Liver (tissue), 9 donors: ENCODE data around the gene JAKMIP2. TPM values are rescaled to one million over a fixed set of nuclear protein-coding genes. Genes with fewer than 3 reads are reported as not detected.

Source experiments
- DNase-seq: peaks from one replicate; pipeline ENCODE4 v3.0.0-alpha.2; 2017; ENCODE audit warnings: low spot score
- H3K27ac ChIP-seq, 2 donors: one replicate each; pipeline ENCODE4 v1.7.0; 2013; ENCODE audit warnings: inconsistent platforms in 2 of 2, low read length in 2 of 2, control low read depth in 1 of 2, low read depth in 1 of 2, mild to moderate bottlenecking in 1 of 2
- H3K27me3 ChIP-seq, 4 donors: one replicate each; pipeline versions ENCODE4 v1.6.1 to v1.7.0; 2013; ENCODE audit warnings: low read length in 3 of 4, inconsistent platforms in 1 of 4, mild to moderate bottlenecking in 1 of 4, moderate library complexity in 1 of 4; ENCODE audit not compliant: control insufficient read depth in 4 of 4, insufficient read depth in 4 of 4
- H3K36me3 ChIP-seq, 4 donors: one replicate each; pipeline versions ENCODE4 v1.6.1 to v1.7.0; 2013; ENCODE audit warnings: low read length in 3 of 4, mild to moderate bottlenecking in 3 of 4, low read depth in 1 of 4, moderate library complexity in 1 of 4; ENCODE audit not compliant: control insufficient read depth in 4 of 4, insufficient read depth in 3 of 4
- H3K4me1 ChIP-seq, 4 donors: one replicate each; pipeline versions ENCODE4 v1.6.1 to v1.7.0; 2013; ENCODE audit warnings: low read length in 3 of 4, mild to moderate bottlenecking in 3 of 4, moderate library complexity in 1 of 4; ENCODE audit not compliant: control insufficient read depth in 4 of 4, insufficient read depth in 4 of 4
- H3K4me3 ChIP-seq, 3 donors: one replicate each; pipeline versions ENCODE4 v1.6.1 to v1.7.0; 2013; ENCODE audit warnings: low read length in 3 of 3, control low read depth in 1 of 3, low read depth in 1 of 3, mild to moderate bottlenecking in 1 of 3
- H3K9ac ChIP-seq, 2 donors: one replicate each; pipeline ENCODE4 v1.7.0; 2013; ENCODE audit warnings: low read length in 2 of 2, mild to moderate bottlenecking in 2 of 2, moderate library complexity in 2 of 2, control low read depth in 1 of 2, low read depth in 1 of 2
- H3K9me3 ChIP-seq, 4 donors: one replicate each; pipeline versions ENCODE4 v1.6.1 to v1.7.0; 2013; ENCODE audit warnings: low read length in 3 of 4; ENCODE audit not compliant: control insufficient read depth in 4 of 4
- EGR1 ChIP-seq, 2 donors: IDR thresholded peaks; 2 replicates each; pipeline ENCODE4 v1.6.1; 2016 to 2018; ENCODE audit warnings: antibody characterized with exemption in 2 of 2, low read depth in 2 of 2
- FOXA1 ChIP-seq: IDR thresholded peaks from 2 replicates; pipeline ENCODE4 v1.6.1; 2016; ENCODE audit warnings: antibody characterized with exemption
- FOXA2 ChIP-seq: IDR thresholded peaks from 2 replicates; pipeline ENCODE4 v1.6.1; 2016; ENCODE audit warnings: antibody characterized with exemption
- GABPA ChIP-seq, 2 donors: IDR thresholded peaks in 1 of 2; conservative IDR thresholded peaks in 1 of 2; 2 replicates each; pipeline ENCODE4 v1.6.1; 2016; ENCODE audit warnings: antibody characterized with exemption in 2 of 2, mild to moderate bottlenecking in 1 of 2, moderate library complexity in 1 of 2
- HNF4A ChIP-seq, 2 donors: conservative IDR thresholded peaks; 2 replicates each; pipeline ENCODE4 v1.6.1; 2016; ENCODE audit warnings: antibody characterized with exemption in 2 of 2, mild to moderate bottlenecking in 2 of 2
- MAX ChIP-seq: IDR thresholded peaks from 2 replicates; pipeline ENCODE4 v1.6.1; 2016; ENCODE audit warnings: antibody characterized with exemption
- NR2F2 ChIP-seq: IDR thresholded peaks from 2 replicates; pipeline ENCODE4 v1.6.1; 2016; ENCODE audit warnings: antibody characterized with exemption
- RAD21 ChIP-seq, 2 donors: IDR thresholded peaks; 2 replicates each; pipeline ENCODE4 v1.6.1; 2016; ENCODE audit warnings: antibody characterized with exemption in 2 of 2, mild to moderate bottlenecking in 2 of 2
- REST ChIP-seq: IDR thresholded peaks from 2 replicates; pipeline ENCODE4 v1.6.1; 2016; ENCODE audit warnings: antibody characterized with exemption, mild to moderate bottlenecking
- WGBS: extraction: QIAGEN DNeasy Blood & Tissue Kit; methylation state at CpG from one replicate; pipeline ENCODE4 v1.1.7; 2013; 5-methylcytosine and 5-hydroxymethylcytosine counted together
- polyA plus RNA-seq, 2 donors: library from polyadenylated mRNA; stranded (reverse) in 1 of 2; unstranded in 1 of 2; fragments of 200-250 nt in 1 of 2; fragments of >200 nt in 1 of 2; fragmentation: Nextera tagmentation in 1 of 2; extraction: Ambion mirVana in 1 of 2; gene quantifications; one replicate each; pipeline versions ENCODE4 v1.2.1 to v1.2.3, GENCODE V29; 2013 to 2015
- total RNA-seq, 2 donors: library from RNA; depleted of rRNA; stranded (reverse); fragments of >200 nt; gene quantifications; one replicate each; pipeline ENCODE4 v1.2.3, GENCODE V29; 2014
- TF ChIP-seq, protein P1 (sequence below): IDR thresholded peaks from 2 replicates; pipeline ENCODE4 v1.6.1; 2016; ENCODE audit warnings: antibody characterized with exemption
- donor health status: healthy.
- donor health status: healthy.
- donor health status: healthy.
- donor health status: healthy.
- donor health status: healthy.

Gene JAKMIP2
- total and polyA plus RNA-seq, 4 donors, result 0.06 to 0.38 (median 0.24) TPM

- H3K36me3 ChIP-seq, result no peaks in the 10 kb centered on the region
- H3K27ac ChIP-seq, result no peak overlapping the region
- DNase-seq, result no peak
- no peak overlapping the region for H3K9ac ChIP-seq
- no peak overlapping the region for H3K4me3 ChIP-seq
- TF ChIP-seq RAD21 (IDR thresholded peaks at IDR 0.05) (no peak), HNF4A (conservative IDR thresholded peaks at IDR 0.05) (no peak), FOXA2 (no peak), FOXA1 (no peak), GABPA (IDR thresholded peaks at IDR 0.05 in 1 of 2, conservative IDR thresholded peaks at IDR 0.05 in 1 of 2) (no peak), NR2F2 (no peak), EGR1 (IDR thresholded peaks at IDR 0.05; ENCODE audit: low read depth in 2 of 2) (no peak), REST (no peak), MAX (no peak)
- TF ChIP-seq, protein P1, sequence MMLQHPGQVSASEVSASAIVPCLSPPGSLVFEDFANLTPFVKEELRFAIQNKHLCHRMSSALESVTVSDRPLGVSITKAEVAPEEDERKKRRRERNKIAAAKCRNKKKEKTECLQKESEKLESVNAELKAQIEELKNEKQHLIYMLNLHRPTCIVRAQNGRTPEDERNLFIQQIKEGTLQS, result no peak
- H3K9me3 ChIP-seq, result no peaks in the 10 kb centered on the region
- peaks cover 0 to 3% (median 0%) of the 10 kb centered on the region in 4 donors for H3K27me3 ChIP-seq
- H3K4me1 ChIP-seq, result no peaks in the 10 kb centered on the region
- 94% methylated on average over 1 of the region's 1 CpG for WGBS
Observed at GRCh38 chr5:147538236-147538635, 244.3 kb downstream of the JAKMIP2 start.

Other genes starting within 250 kb of the JAKMIP2 start
- 10 to 100 TPM in 1 of 2 donors, under 1 TPM in 1; 0.33 to 53.7 TPM for gene SPINK1, start 48.9 kb upstream of the JAKMIP2 start, total RNA-seq
- 1,000 to 10,000 TPM in 1 of 2 donors, 100 to 1,000 TPM in 1; 179 to 2,026 TPM for gene SPINK1, start 48.9 kb upstream of the JAKMIP2 start, polyA plus RNA-seq
- gene SCGB3A2, start 96.0 kb upstream of the JAKMIP2 start, total RNA-seq, result not detected
- gene SCGB3A2, start 96.0 kb upstream of the JAKMIP2 start, polyA plus RNA-seq, result not detected
- not detected for gene C5orf46, start 123.8 kb upstream of the JAKMIP2 start, total RNA-seq
- not detected for gene C5orf46, start 123.8 kb upstream of the JAKMIP2 start, polyA plus RNA-seq